Fibroblast of skin of abdomen (primary cell): ENCODE measurements around the gene RASGRF2.
"Not testable (repeated sequence)": the region's sequence is repeated elsewhere in the genome, so short reads cannot be mapped to it uniquely, and the experiment has no call there.

ENCODE experiments used
- DNase-seq: peaks from one replicate; pipeline ENCODE4 v3.0.0-alpha.2; 2013

The RASGRF2 gene

DNA sequence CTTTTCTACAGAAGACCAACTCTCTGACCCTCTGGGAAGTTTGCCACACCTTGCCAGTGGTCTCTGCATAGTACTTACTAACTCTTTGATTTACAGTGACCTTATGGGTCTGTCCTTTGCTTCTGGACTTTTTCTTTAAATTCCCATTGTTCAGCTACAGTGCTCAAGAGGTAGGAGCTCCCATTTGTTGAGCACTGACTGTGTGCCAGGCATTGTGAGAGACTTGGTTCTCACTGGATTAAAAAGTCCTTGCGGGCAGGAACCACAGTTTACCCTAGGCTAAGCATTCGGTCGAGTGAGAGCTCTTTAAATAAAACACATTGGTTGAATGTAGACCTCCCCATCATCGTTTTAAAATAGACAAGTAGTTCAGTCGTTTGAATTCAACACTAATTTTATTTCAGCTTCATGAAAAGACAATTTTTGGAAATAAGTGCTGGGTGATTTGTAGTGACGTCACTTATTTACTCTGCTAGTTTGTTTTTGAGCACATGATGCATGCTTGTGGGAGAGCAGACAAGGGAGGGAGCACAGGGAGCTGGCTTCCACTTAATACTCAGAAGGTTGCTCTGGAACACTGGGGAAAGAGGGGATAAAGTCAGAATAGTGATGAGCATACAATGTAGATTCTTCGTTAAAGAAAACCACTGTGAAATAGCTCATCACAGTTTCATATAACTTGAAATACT is 27.1 kb downstream of the RASGRF2 start:
- no peak for DNase-seq

GRCh38 chr5:80988419-80988935 is 28.3 kb downstream of the RASGRF2 start:
- DNase-seq: no peak

DNA sequence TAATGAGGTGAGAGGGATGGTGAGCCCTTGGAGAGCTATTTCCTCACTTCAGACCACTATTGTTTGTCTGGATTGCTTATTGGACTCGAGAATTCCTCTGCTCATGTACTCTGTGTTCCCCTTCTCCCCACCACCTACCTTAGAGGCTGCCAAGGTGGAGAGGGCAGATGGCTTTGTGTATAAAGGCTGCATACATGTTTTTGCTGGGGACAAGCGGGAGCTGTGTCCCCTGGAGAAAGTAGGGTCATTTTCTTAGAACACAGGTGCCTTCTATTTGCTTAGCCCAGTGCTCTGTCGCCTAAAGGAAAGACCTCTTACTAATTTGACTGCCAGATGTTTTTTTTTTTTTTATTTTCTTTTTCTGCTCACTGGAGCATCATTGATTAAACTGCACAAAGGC is 29.7 kb downstream of the RASGRF2 start:
- no peak for DNase-seq

GRCh38 chr5:80990527-80990926 is 30.4 kb downstream of the RASGRF2 start:
- DNase-seq: no peak

DNA sequence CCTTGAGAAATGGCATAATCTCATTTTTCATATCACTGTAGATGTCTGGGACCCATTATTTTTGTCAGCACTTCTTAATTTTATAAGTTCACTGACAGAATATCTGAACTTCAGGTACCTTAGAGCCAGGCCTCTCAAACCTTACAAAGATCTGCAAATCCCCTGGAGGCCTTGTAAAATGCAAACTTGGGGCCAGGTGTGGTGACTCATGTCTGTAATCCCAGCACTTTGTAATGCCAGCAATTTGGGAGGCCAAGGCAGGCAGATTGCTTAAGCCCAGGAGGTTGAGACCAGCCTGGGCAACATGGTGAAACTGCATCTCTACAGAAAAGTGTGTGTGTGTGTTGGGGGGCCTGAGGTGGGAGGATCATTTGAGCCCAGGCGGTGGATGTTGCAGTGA is 30.8 kb downstream of the RASGRF2 start:
- DNase-seq: no peak

DNA sequence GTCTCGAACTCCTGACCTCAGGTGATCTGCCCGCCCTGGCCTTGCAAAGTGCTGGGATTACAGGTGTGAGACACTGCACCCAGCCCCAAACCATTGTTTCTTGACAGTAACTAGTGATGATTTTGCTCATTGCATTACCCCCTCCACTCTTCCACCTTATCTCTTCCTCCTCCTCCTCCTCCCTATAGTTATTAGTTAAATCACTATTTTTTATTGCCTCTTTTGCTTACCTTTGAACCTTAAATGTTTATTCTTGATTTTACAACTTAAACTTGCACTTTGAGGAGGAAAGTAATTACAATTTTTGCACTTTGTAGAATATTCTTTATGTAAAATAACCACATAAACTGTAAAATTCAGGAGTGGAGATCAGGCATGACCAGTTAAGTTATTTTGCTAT is 35.7 kb downstream of the RASGRF2 start:
- no peak for DNase-seq

DNA sequence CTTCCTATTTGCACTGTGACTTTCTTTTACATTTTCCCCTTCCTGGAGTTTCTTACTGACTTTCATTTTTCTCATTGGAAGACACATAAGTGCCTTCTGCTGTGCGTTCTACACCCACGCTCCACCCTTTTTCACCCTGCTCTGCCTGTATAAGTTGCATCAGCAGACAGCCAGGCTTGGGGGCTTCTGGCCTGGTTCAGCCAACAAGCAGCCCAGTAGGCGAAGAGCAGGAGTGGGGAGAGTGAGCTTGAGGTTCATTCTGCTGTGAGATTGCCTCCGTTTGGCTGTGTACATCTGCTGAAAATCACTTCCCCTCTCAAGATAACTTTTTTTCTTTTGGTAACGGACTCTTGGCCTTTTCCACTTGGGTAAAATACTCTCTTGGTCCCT is 38.4 kb downstream of the RASGRF2 start:
- DNase-seq: no peak

DNA sequence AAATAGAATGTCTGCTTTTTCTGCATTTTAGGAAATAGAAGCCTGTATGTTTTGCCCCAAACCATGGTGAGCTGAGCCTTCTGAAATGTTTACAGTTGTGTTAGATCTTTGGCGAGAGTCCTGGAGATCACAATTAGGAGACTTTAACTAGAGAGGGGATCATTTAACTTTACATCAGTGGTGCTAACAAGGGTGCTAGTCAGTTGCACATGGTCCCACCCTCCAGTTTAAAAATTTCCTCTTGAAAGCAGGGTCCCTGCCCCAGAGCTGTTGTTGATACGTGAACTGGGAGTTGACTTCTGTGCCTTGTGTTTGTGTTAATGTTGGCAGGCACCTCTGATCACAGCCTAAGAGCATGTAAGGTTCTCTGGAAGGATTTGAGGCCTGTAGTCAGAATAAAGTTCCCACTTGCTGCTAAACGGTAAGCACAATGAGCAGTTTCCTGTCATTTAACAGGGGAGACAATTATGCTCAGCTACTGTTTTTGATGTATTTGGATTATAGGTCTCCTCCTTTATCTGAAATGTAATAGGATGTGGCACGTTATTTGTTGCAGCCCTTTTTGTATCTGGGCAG is 43.7 kb downstream of the RASGRF2 start:
- no peak for DNase-seq

DNA sequence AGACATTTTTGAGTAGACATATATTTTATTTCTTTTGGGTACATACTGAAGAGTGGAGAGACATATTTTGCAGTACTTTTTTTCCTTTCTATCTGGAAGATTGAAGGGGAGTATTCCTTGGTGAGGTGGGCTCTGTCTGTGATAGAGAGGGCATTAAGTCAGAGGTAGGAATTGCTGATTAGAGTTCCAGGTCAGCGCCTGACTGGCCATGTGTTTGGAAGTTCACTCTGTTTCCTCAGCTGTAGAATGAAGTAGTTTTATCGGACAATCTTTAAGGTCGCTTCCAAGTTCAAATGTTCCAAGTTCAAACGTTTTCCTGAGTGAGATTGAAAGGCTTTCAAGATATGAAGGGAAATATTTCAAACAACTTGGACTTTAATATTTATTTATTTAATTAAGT is 45.5 kb downstream of the RASGRF2 start:
- DNase-seq: no peak

DNA sequence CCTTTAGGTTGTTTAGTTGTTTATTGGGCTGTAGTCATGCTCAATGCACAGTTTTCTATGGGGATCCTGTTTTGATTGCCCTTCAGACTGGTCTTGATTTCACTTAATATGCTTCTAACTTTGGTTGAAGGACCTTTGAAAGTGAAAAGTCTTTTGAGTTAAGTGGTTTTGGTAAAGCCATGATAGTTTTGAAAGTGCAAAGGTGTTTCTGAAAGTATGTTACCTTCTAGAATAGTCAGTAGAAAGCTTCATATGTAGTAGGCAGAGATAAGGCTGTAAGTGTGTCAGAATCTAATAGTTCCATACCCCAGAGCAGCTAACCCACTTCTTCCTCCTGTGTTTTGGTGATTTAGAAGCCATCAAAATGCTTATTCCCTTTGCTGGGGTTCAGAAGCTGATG is 46.1 kb downstream of the RASGRF2 start:
- DNase-seq: no peak

GRCh38 chr5:81006947-81007636 is 46.9 kb downstream of the RASGRF2 start:
- no peak for DNase-seq

DNA sequence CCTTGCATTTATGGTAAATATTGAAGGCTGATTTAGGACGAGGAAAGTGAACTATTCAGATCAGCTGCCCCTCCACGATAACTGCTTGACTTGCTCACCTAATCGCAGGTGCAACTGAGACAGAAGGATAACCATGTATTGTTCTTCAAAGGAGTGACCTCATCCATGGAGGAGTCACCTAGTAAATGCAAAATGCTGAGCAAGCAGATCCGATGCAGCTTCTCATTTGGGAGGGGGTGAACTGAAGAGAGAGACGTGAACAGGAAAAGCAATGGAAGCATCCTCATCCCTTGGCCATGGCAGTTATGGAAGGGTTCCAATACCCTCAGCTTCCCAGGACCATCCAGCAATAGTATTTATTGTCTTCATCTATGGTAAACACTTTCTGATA is 47.5 kb downstream of the RASGRF2 start:
- no peak for DNase-seq

- DNase-seq: peak; percentile 4
Measured at GRCh38 chr5:81010336-81011169, 50.4 kb downstream of the RASGRF2 start.

DNA sequence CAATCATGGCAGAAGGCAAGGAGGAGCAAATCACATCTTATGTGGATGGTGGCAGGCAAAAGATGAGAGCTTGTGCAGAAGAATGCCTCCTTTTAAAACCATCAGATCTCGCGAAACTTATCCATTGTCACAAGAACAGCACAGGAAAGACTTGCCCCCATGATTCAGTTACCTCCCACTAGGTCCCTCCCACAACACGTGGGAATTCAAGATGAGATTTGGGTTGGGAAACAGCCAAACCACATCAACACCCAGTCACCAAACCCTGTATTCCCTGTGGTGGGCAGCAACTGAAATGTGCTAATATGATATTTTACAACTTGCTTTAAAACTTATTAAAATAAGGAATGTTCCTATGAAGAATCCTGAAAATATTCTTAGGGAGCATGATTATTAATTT is 54.2 kb downstream of the RASGRF2 start:
- DNase-seq: peak; percentile 4

GRCh38 chr5:81016116-81016515 is 56.0 kb downstream of the RASGRF2 start:
- DNase-seq: no peak

GRCh38 chr5:81017320-81017719 is 57.2 kb downstream of the RASGRF2 start:
- DNase-seq: no peak

DNA sequence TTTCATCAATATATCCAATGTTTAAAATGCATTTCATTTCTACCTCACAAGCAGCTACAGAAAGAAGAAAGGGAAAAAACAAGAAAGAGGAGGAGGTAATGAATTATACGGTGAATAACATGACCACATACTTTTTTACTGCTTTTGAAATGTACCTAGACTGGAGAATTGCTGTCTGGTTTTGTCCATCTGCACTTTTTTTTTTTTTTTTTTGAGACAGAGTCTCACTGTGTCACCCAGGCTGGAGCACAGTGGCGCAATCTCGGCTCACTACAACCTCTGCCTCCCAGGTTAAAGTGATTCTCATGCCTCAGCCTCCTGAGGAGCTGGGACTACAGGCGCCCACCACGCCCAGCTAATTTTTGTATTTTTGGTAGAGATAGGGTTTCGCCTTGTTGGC is 58.4 kb downstream of the RASGRF2 start:
- not testable (repeated sequence) for DNase-seq

GRCh38 chr5:81019748-81020147 is 59.6 kb downstream of the RASGRF2 start:
- DNase-seq: no peak

DNA sequence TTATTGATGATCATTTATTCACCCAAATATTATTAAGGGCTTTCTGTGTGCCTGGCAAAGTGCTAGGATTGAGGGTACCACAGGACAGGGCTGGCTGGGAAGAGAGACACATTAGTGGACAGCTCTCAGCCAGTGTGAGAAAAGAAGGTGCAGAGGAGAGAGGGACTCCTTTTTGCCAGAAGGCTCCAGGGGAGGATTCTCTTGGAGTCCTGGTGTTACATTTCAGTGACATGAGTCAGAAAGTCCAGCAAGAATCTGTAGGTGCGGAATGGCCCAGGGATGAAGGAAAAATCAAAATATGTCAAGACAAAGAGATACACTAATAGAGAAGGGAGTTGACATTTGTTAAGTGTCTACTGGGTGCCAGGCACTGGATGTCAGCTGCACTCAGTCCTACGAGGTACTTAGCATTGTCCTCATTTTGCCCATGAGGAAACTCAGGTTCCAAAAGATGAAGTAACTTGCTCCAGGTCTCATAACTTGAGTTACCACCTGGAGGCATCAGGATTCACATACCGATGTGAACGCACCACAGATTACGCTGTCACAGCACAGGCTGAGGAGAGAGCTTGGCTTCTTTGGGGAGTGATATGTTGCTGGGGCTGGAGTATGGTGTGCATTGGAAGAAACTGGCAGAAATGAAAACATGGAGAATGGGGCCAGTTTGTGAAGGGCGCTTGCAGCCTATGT is 60.5 kb downstream of the RASGRF2 start:
- no peak for DNase-seq

- no peak for DNase-seq
Measured at GRCh38 chr5:81021486-81021885, 61.3 kb downstream of the RASGRF2 start.

DNA sequence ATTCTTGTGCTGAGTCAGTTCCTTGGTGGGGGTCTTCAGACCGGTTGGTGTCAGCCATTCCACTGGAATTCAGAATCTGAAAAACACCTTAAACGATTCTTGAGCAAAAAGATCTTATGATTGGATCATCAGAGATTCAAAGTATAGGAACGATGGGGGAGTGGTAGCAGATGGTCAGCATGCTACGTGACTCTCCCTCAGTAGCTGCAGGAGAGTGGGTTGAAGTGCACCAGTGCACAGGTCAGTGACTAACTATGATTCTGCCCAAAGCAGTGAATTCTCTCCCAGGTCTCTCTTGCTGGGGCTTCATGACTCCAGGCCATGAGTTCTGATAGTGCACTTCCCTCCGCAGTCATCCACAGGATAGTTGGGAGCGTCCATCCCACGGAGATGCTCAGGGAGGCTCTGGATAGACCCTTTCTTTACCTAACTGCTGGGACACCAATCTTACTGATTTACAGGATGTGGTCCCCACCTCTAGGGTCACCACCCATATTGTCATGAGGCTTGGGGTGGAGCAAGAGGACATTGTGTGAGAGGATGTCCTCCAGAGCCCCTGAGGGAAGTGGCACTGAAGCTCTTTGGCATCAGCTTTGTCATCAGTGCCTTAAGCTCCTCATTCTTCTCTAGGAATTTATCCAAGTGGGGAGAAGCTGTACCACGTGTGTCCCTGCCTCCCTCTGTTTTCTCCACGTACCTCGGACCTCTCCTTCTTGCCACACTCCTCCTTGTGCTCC is 62.0 kb downstream of the RASGRF2 start:
- no peak for DNase-seq

DNA sequence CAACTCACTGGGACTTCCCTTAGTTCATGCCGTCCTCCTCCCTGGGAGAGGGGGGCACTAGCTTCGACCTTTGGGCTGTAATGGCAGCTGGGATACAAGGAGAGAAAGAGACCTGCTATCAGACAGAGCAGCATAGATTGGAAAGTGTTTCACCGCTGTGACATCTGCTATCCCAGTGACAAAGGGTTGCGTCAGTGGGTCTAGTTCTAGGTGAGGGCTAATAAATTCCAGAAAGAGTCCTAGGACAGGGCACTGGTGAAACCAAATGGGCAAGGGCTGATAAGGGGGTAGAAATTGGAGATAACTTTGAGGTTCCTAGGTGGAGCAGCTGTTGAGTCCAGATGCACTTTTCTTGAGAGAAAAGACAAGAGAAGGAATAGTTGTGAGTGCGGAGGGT is 62.5 kb downstream of the RASGRF2 start:
- no peak for DNase-seq
